Activated gamma-delta T cell (primary cell): ENCODE data around the gene UBAC2.
"Not testable (repeated sequence)": the region's sequence is repeated elsewhere in the genome, so short reads cannot be mapped to it uniquely, and the experiment has no call there.

ENCODE experiments used
- DNase-seq: peaks from one replicate; lab custom pipeline; 2025; lab: John Stamatoyannopoulos, UW

The UBAC2 gene

DNA sequence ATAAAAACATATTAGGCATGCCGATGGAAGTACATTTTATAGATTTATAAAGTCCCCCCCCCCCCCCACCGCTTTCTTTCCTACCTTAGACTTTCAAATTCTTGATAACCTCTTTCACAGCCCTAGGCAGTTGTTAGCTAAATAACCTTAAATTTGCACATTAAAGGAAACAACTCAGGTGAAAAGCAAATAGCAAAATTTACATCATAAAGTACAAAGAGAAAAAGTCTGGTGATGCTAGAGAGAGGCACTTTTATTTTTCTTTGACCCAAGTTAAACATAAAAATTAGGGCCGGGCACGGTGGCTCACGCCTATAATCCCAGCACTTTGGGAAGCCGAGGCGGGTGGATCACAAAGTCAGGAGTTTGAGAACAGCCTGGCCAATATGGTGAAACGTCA is 15.0 kb upstream of the UBAC2 start:
- no peak for DNase-seq

GRCh38 chr13:99190147-99190985 is 10.3 kb upstream of the UBAC2 start:
- no peak for DNase-seq

- DNase-seq = no peak
Observed at GRCh38 chr13:99191336-99191899, 9.2 kb upstream of the UBAC2 start.

DNA sequence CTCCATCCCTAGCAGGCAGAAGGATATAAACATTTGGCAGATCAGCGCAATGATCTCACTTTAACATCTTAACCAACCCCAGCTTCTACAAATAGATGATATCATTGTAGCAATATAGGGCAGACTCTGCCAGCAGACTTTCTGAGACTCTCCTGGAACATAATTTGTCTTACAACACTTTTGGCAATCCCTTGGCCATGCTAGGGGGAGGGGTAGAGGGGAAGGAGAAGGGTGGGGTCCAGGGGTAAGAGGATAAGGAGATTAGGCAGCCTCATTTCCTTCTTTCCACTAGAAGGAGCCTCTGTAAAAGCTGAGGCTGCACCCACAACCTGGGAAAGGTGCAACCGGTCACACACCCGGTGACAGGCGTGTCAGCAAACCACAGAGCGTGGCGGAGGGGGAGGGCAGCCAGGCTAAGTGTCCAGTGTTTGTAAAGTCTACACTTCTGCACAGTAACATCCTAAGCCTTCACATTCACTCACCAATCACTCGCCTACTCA is 8.7 kb upstream of the UBAC2 start:
- no peak for DNase-seq

GRCh38 chr13:99192480-99192879 is 8.2 kb upstream of the UBAC2 start:
- no peak for DNase-seq

DNA sequence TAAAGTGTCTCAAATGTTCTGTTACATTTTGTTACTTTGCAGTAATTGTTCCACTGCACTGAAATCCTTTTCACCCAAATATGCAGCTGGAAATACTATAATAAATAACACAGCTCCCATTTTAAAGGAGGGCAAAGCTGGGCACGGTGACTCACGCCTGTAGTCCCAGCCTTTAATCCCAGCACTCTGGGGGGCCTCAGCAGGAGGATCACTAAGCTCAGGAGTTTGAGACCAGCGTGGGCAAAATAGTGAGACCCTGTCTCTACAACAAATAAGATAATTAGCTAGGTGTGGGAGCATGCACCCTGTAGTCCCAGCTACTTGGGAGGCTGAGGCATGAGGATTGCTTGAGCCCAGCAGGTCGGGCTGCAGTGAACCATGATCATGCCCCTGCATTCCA is 7.5 kb upstream of the UBAC2 start:
- DNase-seq = no peak

DNA sequence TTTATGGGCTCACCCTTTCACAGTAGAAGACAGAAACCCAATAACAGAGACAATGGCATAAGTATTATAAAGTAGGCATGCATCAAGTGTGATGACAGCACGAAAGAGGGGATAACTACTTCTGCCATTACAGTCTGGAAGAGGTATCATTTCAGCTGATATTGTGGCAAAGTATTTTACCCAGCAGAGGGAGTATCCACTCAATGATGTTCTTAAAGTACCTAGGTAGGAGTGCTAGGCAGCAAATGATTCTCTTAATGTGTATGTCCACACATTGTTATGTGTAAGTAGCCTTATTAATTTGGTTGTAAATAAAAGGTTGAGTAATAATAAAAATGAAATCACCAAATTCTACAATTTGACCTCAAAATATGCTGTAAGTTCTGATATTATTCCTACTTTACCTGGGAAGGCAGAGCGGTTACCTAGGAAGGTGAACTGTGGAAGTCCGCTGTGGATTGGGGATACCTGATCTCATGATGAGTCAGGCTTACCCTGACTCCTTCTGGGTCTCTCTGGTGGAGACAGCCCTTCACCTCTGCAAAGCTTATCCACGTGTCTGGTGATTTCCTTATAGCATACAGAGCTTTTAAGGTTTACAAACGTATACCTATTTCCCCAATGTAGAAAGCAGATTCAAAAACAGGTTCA is 4.1 kb upstream of the UBAC2 start:
- no peak for DNase-seq

DNA sequence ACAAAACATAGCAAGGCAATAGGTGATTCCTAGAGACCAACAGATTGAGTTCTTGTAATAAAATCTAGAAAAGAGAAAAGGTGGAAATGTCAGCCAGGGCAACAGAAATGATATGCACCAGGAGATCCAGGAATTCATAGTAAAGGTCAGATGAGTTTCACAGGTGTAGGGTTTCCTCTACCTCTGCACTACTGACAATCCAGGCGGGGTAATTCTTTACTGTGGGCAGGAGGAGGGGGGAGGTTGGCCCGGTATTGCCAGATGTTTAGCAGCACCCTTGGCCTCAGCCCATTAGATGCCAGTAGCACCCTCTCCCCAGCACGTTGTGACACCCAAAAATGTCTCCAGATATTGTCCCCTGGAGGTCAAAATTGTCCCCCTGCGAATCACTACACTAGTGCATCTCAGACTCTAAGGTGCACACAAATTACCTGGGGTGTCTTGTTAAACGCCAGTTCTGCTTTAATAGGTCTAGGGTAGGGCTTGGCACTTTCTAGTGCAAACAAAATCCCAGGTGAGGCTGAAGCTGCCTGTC is 3.5 kb upstream of the UBAC2 start:
- DNase-seq = no peak

DNA sequence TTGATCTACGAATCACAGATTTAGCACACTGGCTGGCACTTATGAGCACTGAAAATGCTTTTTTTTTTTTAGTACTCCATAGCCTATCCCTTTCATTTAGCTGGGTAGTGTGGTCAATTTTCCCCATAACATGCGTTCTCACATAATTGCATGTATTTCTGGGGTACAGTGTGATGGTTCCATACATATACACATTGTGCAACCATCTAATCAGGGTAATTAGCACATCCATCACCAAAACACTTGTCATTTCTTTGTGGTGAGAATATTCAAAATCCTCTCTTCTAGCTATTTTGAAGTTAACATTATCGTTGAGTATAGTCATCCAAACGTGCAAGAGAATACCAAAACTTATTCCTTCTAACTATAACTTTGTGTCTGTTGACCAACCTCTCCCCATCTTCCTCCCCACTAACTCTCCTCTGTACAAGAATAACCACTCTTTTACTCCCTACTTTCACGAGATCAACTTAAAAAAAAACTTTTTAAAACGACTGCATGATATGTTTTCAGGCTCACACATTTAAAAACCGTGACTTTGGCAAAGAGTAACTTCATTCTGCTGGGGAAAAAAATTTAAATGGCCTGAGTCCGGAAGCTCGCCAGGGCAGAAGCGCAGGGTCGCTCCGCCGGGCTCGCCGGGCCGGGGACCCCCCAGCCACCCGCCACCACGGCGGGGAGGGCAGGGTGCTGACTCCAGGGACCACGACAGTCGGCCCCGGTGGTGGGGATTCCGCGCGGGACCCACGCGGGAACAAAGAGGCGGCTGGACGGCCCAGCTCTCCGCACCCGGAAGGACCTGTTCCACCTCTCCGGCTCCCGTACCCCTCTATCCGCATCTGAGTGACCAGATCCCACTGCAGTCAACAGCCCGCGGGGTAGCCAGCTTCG is 868 bp upstream of the UBAC2 start:
- DNase-seq = no peak

DNA sequence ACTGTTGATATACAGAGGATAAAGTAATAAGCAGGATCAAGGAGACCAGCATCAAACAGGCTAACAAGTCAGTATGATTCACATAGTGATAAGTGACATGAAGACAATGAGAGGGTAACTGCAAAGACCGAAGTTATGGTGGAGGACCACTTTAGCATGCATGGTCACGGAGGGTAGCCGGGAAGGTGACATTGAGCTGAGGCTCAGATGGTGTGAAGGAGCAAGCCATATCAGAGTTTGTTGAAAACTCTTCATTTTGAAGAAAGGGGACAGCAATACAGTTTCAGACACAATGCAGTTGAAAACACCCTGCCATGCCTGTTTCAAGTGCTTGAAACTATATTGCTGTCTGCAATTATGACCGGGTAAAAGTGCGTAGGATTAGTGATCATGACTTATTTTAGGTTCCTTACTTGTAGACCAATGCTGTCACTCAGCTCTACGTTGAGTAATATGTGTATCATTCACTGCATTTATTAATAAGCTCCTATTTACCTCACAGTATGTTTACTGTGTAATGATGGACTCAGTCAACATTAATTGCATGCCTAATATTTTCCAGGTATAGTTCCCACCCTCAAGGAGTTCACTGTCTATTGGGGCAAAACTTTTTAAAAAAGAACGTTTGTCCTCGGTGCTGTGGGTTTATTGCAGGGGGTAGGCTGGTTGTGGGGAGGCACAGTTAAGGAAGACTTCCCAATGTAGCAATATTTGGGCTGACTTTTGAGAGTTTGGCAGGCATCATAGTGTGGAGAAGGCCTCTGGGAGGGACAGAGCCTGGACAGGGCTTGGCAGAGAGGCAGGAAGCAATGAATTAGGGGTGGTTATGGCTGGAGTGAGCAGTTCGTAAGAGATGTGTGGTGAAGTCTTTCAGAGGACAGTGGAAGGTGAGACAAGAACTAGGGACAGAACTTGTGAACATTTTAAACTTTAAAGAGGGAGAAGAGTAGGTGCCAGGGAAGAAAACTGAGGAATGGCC is 3.2 kb downstream of the UBAC2 start:
- no peak for DNase-seq

DNA sequence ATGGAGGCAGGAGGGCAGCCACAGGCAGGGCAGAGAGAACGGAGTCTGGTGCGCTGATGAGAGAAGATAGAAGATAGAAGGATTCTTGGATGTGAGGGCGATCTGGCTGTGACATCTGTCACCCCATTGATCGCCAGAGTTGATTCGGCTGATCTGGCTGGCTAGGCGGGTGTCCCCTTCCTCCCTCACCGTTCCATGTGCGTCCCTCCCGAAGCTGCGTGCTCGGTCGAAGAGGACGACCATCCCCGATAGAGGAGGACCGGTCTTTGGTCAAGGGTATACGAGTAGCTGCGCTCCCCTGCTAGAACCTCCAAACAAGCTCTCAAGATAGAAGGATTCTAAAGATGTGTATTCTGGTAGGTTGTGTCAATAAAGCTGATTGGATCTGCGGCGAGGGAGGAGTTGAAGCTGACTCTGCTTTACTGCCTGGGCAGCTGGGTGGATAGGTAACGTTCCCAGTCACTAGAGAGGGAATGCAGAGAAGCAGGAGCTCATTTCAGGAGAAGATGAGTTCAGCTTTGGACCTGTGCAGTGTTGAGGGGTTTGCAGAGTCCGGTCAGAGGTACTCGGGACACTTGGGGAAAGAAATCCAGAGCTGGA is 5.1 kb downstream of the UBAC2 start:
- no peak for DNase-seq

GRCh38 chr13:99206226-99206625 is 5.6 kb downstream of the UBAC2 start:
- DNase-seq = no peak

- no peak for DNase-seq
Observed at GRCh38 chr13:99206873-99207272, 6.2 kb downstream of the UBAC2 start.

DNA sequence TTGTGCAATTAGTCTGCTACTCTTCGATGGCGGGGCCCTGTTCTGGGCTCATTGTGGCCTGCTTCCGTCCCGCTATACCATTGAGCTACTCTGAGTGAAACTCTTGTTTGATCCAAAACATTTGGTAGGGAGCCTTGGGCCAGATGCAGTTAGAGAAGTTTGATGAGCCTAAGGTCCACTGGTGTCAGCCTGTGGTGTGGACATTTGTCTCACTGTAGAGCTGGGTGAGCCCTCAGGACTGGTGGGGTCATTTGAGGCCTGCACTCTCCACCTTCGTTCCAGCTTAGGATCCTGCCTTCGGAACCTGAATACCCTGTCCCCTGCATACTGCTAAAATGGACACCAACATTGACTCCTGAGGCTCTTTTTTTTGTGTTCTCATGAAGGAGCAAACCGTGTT is 6.9 kb downstream of the UBAC2 start:
- no peak for DNase-seq

GRCh38 chr13:99208185-99208584 is 7.5 kb downstream of the UBAC2 start:
- DNase-seq = no peak

- DNase-seq = no peak
Observed at GRCh38 chr13:99208845-99209527, 8.3 kb downstream of the UBAC2 start.

DNA sequence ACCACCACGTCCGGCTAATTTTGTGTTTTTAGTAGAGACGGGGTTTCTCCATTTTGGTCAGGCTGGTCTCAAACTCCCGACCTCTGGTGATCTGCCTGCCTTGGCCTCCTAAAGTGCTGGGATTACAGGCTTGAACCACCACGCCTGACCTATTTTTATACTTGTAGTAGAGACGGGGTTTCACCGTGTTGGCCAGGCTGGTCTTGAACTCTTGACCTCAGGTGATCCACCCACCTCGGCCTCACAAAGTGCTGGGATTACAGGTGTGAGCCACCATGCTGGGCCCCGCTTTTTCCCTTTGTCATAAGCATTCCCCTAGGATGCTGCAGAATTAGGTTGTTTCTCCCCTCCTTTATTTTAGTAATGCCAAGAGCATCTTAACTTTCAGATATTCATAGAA is 10.0 kb downstream of the UBAC2 start:
- not testable (repeated sequence) for DNase-seq

DNA sequence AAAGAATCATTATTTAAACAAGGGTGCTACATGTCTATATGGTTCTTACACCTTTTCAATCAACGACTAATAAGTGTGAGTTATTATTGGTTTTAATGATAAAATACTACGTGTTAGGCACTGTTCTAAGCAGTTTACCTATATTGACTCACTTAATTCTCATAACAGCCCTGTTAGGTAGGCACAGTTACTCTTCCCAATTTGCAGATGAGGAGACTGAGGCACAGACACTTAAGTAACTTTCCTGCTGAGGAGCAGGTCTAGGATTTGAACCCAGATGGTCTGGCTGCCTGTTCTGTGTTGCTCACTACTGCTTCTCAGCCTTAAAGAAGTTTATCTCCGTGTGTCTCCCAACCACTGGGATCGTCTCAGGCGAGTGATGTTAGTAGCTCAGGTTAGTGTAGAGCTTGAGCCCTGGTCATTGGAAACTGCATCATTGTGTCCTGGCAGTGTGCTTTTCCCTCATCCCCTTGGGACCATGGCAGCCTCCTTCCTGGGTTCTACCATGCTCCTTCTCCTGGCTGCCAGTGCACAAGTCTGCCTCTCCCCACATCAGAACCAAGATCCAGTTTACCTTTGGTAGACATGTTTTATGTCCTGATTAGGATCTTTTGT is 10.9 kb downstream of the UBAC2 start:
- no peak for DNase-seq

GRCh38 chr13:99214232-99214631 is 13.6 kb downstream of the UBAC2 start:
- DNase-seq = no peak
